H9 (cell line): ENCODE data around the gene TTLL9. TPM values are rescaled to one million over a fixed set of nuclear protein-coding genes. Genes with fewer than 3 reads are reported as not detected.

Source experiments
- DNase-seq: peaks from one replicate; pipeline ENCODE4 v3.0.0-alpha.2; 2017
- H2AFZ ChIP-seq: one replicate; pipeline ENCODE4 v1.6.1; 2013; ENCODE audit warnings: mild to moderate bottlenecking, low read length, control low read depth, moderate library complexity
- H2AK5ac ChIP-seq: 2 replicates; pipeline ENCODE4 v1.6.1; 2013; ENCODE audit warnings: low read length, control low read depth, mixed read lengths; ENCODE audit not compliant: insufficient read length
- H2BK120ac ChIP-seq: one replicate; pipeline ENCODE4 v1.6.1; 2013; ENCODE audit warnings: low read depth, mild to moderate bottlenecking, low read length, control low read depth, inconsistent platforms; ENCODE audit not compliant: poor library complexity, severe bottlenecking
- H2BK12ac ChIP-seq: 2 replicates; pipeline ENCODE4 v1.6.1; 2013; ENCODE audit warnings: low read length, control low read depth, mixed read lengths, low read depth; ENCODE audit not compliant: insufficient read length
- H2BK15ac ChIP-seq: 2 replicates; pipeline ENCODE4 v1.6.1; 2013; ENCODE audit warnings: low read depth, low read length, control low read depth
- H2BK20ac ChIP-seq: one replicate; pipeline ENCODE4 v1.6.1; 2013; ENCODE audit warnings: low read depth, mild to moderate bottlenecking, low read length, control low read depth, inconsistent platforms; ENCODE audit not compliant: poor library complexity, severe bottlenecking
- H2BK5ac ChIP-seq: 2 replicates; pipeline ENCODE4 v1.6.1; 2013; ENCODE audit warnings: low read length, control low read depth, mixed read lengths; ENCODE audit not compliant: insufficient read length
- H3K14ac ChIP-seq: 2 replicates; pipeline ENCODE4 v1.6.1; 2013; ENCODE audit warnings: low read length, control low read depth; ENCODE audit not compliant: insufficient read depth
- H3K18ac ChIP-seq: 2 replicates; pipeline ENCODE4 v1.6.1; 2013; ENCODE audit warnings: low read depth, mild to moderate bottlenecking, mixed read lengths, low read length, control low read depth; ENCODE audit not compliant: insufficient read length
- H3K23ac ChIP-seq: 2 replicates; pipeline ENCODE4 v1.6.1; 2013; ENCODE audit warnings: low read length, control low read depth, mixed read lengths, low read depth; ENCODE audit not compliant: insufficient read length
- H3K23me2 ChIP-seq: 2 replicates; pipeline ENCODE4 v1.6.1; 2013; ENCODE audit warnings: low read depth, mild to moderate bottlenecking, mixed read lengths, low read length, control low read depth; ENCODE audit not compliant: insufficient read length, poor library complexity, severe bottlenecking
- H3K27ac ChIP-seq: 2 replicates; pipeline ENCODE4 v1.5.1; 2013; ENCODE audit warnings: low read length, control low read depth, mixed read lengths, low read depth; ENCODE audit not compliant: insufficient read length
- H3K27me3 ChIP-seq: 2 replicates; pipeline ENCODE4 v1.6.1; 2013; ENCODE audit warnings: low read length, control low read depth, inconsistent platforms; ENCODE audit not compliant: insufficient read depth
- H3K4ac ChIP-seq: 2 replicates; pipeline ENCODE4 v1.6.1; 2013; ENCODE audit warnings: low read depth, mild to moderate bottlenecking, control low read depth, inconsistent platforms, low read length, moderate library complexity
- H3K4me1 ChIP-seq: 2 replicates; pipeline ENCODE4 v1.6.1; 2013; ENCODE audit warnings: low read length, control low read depth, inconsistent platforms; ENCODE audit not compliant: insufficient read depth
- H3K4me2 ChIP-seq: 2 replicates; pipeline ENCODE4 v1.6.1; 2013; ENCODE audit warnings: low read length, control low read depth, mixed read lengths; ENCODE audit not compliant: insufficient read length, insufficient read depth
- H3K56ac ChIP-seq: 2 replicates; pipeline ENCODE4 v1.6.1; 2013; ENCODE audit warnings: low read depth, mild to moderate bottlenecking, mixed read lengths, low read length, control low read depth; ENCODE audit not compliant: insufficient read length
- H3K79me1 ChIP-seq: 2 replicates; pipeline ENCODE4 v1.6.1; 2013; ENCODE audit warnings: low read depth, mild to moderate bottlenecking, moderate library complexity, low read length, control low read depth, inconsistent platforms; ENCODE audit not compliant: insufficient read depth, poor library complexity, severe bottlenecking
- H3K79me2 ChIP-seq: 2 replicates; pipeline ENCODE4 v1.6.1; 2013; ENCODE audit warnings: low read length, control low read depth, inconsistent platforms; ENCODE audit not compliant: insufficient read depth
- H3K9ac ChIP-seq: 2 replicates; pipeline ENCODE4 v1.6.1; 2013; ENCODE audit warnings: low read length, control low read depth, mixed read lengths; ENCODE audit not compliant: insufficient read length; ENCODE audit errors: extremely low read depth
- H3K9me3 ChIP-seq: one replicate; pipeline ENCODE4 v1.6.1; 2013; ENCODE audit warnings: low read depth, low read length, inconsistent platforms; ENCODE audit not compliant: control insufficient read depth
- H3T11ph ChIP-seq: one replicate; pipeline ENCODE4 v1.6.1; 2013; ENCODE audit warnings: mild to moderate bottlenecking, low read length, control low read depth, inconsistent platforms
- H4K20me1 ChIP-seq: one replicate; pipeline ENCODE4 v1.6.1; 2013; ENCODE audit not compliant: control insufficient read depth, insufficient read length, insufficient read depth
- H4K5ac ChIP-seq: 2 replicates; pipeline ENCODE4 v1.6.1; 2013; ENCODE audit warnings: low read depth, mild to moderate bottlenecking, mixed read lengths, low read length, control low read depth; ENCODE audit not compliant: insufficient read length
- H4K8ac ChIP-seq: replicated peaks from 2 replicates; pipeline ENCODE4 v1.6.1; 2013; ENCODE audit warnings: low read length, control low read depth, mixed read lengths, low read depth; ENCODE audit not compliant: insufficient read length
- H4K91ac ChIP-seq: 2 replicates; pipeline ENCODE4 v1.6.1; 2013; ENCODE audit warnings: low read depth, mild to moderate bottlenecking, moderate library complexity, mixed read lengths, low read length, control low read depth; ENCODE audit not compliant: insufficient read length
- H3K27ac Mint-ChIP-seq, 3 experiments: 2 replicates in 2 of 3; 3 replicates in 1 of 3; pipeline ENCODE4 v1.8.0; 2020 to 2021; ENCODE audit warnings: mixed read lengths in 3 of 3, mild to moderate bottlenecking in 1 of 3, moderate library complexity in 1 of 3
- H3K27me3 Mint-ChIP-seq: 2 replicates; pipeline ENCODE4 v1.8.0; 2021; ENCODE audit warnings: low read depth, mild to moderate bottlenecking, moderate library complexity, mixed read lengths
- H3K36me3 Mint-ChIP-seq, 3 experiments: 2 replicates in 2 of 3; 3 replicates in 1 of 3; pipeline ENCODE4 v1.8.0; 2020 to 2021; ENCODE audit warnings: low read depth in 3 of 3, mixed read lengths in 3 of 3; ENCODE audit not compliant: insufficient read depth in 1 of 3
- H3K4me1 Mint-ChIP-seq, 2 experiments: 2 replicates each; pipeline ENCODE4 v1.8.0; 2020; ENCODE audit warnings: mixed read lengths in 2 of 2
- H3K4me3 Mint-ChIP-seq, 2 experiments: 2 replicates in 1 of 2; 3 replicates in 1 of 2; pipeline ENCODE4 v1.8.0; 2020 to 2021; ENCODE audit warnings: mild to moderate bottlenecking in 2 of 2, mixed read lengths in 2 of 2, moderate library complexity in 1 of 2
- H3K9me3 Mint-ChIP-seq, 2 experiments: 2 replicates in 1 of 2; 3 replicates in 1 of 2; pipeline ENCODE4 v1.8.0; 2020; ENCODE audit warnings: mild to moderate bottlenecking in 2 of 2, mixed read lengths in 2 of 2, moderate library complexity in 1 of 2
- WGBS: extraction: QIAGEN DNeasy Blood & Tissue Kit; methylation state at CpG from one replicate; pipeline ENCODE4 v1.1.7; 2013; ENCODE audit warnings: missing lambda C conversion rate, low lambda C conversion rate, mixed read lengths; ENCODE audit not compliant: insufficient read length; ENCODE audit errors: extremely low coverage; 5-methylcytosine and 5-hydroxymethylcytosine counted together
- total RNA-seq: library from RNA; stranded (reverse); gene quantifications from 2 replicates; pipeline ENCODE4 v1.2.1, GENCODE V29; 2021
- TF ChIP-seq, protein P1 (sequence below): fragments of 200-600 bp; sonication (generic); conservative IDR thresholded peaks from 3 replicates; pipeline ENCODE4 v1.8.0; 2021; ENCODE audit warnings: antibody characterized with exemption, mild to moderate bottlenecking

TTLL9 gene
- total RNA-seq, 1 experiment from 2014 or later: 0.20 TPM

DNA sequence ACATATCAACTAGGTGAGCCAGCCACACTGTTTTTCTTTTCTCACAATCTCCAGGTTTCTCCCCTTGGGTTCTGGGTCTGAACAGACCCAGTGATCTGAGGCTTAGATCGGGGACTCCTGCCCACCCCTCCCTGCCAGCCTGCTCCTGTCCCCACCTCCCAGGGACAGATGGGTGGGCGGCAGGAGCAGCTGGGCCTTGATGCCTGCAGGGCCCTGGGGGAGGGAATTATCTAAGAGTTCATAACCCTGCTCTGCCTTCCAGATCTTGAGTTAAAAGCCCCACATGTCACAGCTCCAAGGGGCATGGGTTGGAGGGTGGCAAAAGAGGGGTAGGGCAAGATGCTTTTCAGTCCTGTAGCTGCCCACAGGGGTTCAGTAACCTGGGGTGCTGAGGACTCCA is 92.3 kb downstream of the TTLL9 start:
- Histone ChIP-seq H3K23ac (no peak overlapping the region), H2AK5ac (no peak overlapping the region), H2BK20ac (no peak overlapping the region), H3K4ac (no peak overlapping the region), H4K20me1 (no peaks in the 10 kb centered on the region), H3K79me1 (no peaks in the 10 kb centered on the region), H3K79me2 (no peaks in the 10 kb centered on the region), H3K27me3 (no peaks in the 10 kb centered on the region), H3T11ph (no peak overlapping the region), H3K4me2 (no peak overlapping the region), H2BK120ac (no peak overlapping the region), H3K23me2 (peaks cover 3% of the 10 kb centered on the region), H3K9me3 (no peaks in the 10 kb centered on the region), H4K91ac (no peak overlapping the region), H4K8ac (no peak overlapping the region), H2AFZ (no peak overlapping the region), H2BK12ac (no peak overlapping the region), H3K4me1 (no peaks in the 10 kb centered on the region), H4K5ac (no peak overlapping the region), H2BK5ac (no peak overlapping the region), H3K27ac (no peak overlapping the region), H3K56ac (no peak overlapping the region), H3K18ac (no peak overlapping the region), H3K9ac (no peak overlapping the region), H3K14ac (no peak overlapping the region), H2BK15ac (no peak overlapping the region)
- Mint-ChIP-seq H3K27ac (no peak overlapping the region), H3K4me1 (peaks cover 9 to 24% of the 10 kb centered on the region in 2 experiments), H3K27me3 (peaks cover 76% of the 10 kb centered on the region), H3K4me3 (no peak overlapping the region), H3K36me3 (no peaks in the 10 kb centered on the region), H3K9me3 (no peaks in the 10 kb centered on the region; a peak in 1 of 5 replicates)
- no peak for DNase-seq
- WGBS: no CpG with 5 or more reads among the region's 2 CpGs
- TF ChIP-seq, protein P1, sequence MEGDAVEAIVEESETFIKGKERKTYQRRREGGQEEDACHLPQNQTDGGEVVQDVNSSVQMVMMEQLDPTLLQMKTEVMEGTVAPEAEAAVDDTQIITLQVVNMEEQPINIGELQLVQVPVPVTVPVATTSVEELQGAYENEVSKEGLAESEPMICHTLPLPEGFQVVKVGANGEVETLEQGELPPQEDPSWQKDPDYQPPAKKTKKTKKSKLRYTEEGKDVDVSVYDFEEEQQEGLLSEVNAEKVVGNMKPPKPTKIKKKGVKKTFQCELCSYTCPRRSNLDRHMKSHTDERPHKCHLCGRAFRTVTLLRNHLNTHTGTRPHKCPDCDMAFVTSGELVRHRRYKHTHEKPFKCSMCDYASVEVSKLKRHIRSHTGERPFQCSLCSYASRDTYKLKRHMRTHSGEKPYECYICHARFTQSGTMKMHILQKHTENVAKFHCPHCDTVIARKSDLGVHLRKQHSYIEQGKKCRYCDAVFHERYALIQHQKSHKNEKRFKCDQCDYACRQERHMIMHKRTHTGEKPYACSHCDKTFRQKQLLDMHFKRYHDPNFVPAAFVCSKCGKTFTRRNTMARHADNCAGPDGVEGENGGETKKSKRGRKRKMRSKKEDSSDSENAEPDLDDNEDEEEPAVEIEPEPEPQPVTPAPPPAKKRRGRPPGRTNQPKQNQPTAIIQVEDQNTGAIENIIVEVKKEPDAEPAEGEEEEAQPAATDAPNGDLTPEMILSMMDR: no peak
